HG03342 (cell line): ENCODE results near the gene ATP4A.

ENCODE experiments used
- ATAC-seq: cut with Tn5 transposase; IDR thresholded peaks from one replicate; pipeline ENCODE4 v1.9.1; 2021; ENCODE audit warnings: mild to moderate bottlenecking, moderate library complexity; ENCODE audit not compliant: unreplicated experiment

The ATP4A gene

GRCh38 chr19:35528218-35529038 lies 35.0 kb downstream of the ATP4A start, which contains the start of gene SBSN:
TSS of gene SBSN (minus strand) at chr19:35528311. CDS start at chr19:35528281, 30 bp downstream.
- ATAC-seq, result no peak

- ATAC-seq, result no peak
Observed at GRCh38 chr19:35525873-35526272, 37.6 kb downstream of the ATP4A start.

GRCh38 chr19:35524181-35524837 lies 39.1 kb downstream of the ATP4A start:
- ATAC-seq, result no peak

GRCh38 chr19:35522745-35523327 lies 40.6 kb downstream of the ATP4A start:
- no peak for ATAC-seq

GRCh38 chr19:35521124-35521743 lies 42.2 kb downstream of the ATP4A start:
- ATAC-seq, result no peak

- ATAC-seq, result no peak
Observed at GRCh38 chr19:35519291-35519690, 44.2 kb downstream of the ATP4A start.

- no peak for ATAC-seq
Observed at GRCh38 chr19:35518313-35518712, 45.1 kb downstream of the ATP4A start.

GRCh38 chr19:35517342-35517741 lies 46.1 kb downstream of the ATP4A start:
- ATAC-seq, result no peak

GRCh38 chr19:35516310-35516709 lies 47.1 kb downstream of the ATP4A start:
- no peak for ATAC-seq

GRCh38 chr19:35514282-35514809 lies 49.1 kb downstream of the ATP4A start:
- no peak for ATAC-seq

GRCh38 chr19:35513628-35514281 lies 49.7 kb downstream of the ATP4A start, which contains the start of gene DMKN:
TSS of gene DMKN (minus strand) at chr19:35513649. CDS start at chr19:35513475, 174 bp downstream.
- no peak for ATAC-seq

GRCh38 chr19:35512831-35513627 lies 50.4 kb downstream of the ATP4A start:
- no peak for ATAC-seq

- ATAC-seq, result no peak
Observed at GRCh38 chr19:35511337-35511736, 52.1 kb downstream of the ATP4A start.

GRCh38 chr19:35510626-35510964 lies 52.9 kb downstream of the ATP4A start:
- no peak for ATAC-seq

GRCh38 chr19:35509861-35510625 lies 53.4 kb downstream of the ATP4A start:
- peak; percentile 55 for ATAC-seq

- no peak for ATAC-seq
Observed at GRCh38 chr19:35509018-35509652, 54.3 kb downstream of the ATP4A start.

GRCh38 chr19:35508129-35508528 lies 55.3 kb downstream of the ATP4A start:
- no peak for ATAC-seq

- no peak for ATAC-seq
Observed at GRCh38 chr19:35507561-35507960, 55.9 kb downstream of the ATP4A start.

GRCh38 chr19:35506011-35506410 lies 57.4 kb downstream of the ATP4A start:
- no peak for ATAC-seq
